Kidney capillary endothelial cell (primary cell): ENCODE results near the gene ABHD2.
"Not testable (repeated sequence)": the region's sequence is repeated elsewhere in the genome, so short reads cannot be mapped to it uniquely, and the experiment has no call there.

ENCODE experiments used
- DNase-seq: peaks from one replicate; pipeline ENCODE4 v3.0.0-alpha.2; 2018; ENCODE audit warnings: low spot score

Gene ABHD2

DNA sequence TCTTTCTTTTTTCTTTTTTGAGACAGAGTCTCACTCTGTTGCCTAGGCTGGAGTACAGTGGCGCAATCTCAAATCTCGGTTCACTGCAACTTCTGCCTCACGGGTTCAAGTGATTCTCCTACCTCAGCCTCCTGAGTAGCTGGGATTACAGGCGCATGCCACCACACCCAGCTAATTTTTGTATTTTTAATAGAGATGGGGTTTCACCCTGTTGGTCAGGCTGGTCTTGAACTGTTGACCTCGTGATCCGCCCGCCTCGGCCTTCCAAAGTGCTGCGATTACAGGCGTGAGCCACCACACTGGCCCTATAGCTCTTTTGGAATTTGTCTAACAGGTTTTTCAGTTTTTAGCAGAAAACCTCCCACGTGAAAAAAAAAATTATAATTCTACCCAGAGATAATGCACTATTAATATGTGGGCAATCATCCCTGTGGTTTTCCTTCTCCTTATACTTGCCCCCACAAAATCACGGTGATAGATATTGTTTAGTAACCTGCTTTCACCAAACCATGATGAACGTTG lies 32.3 kb downstream of the ABHD2 start:
- not testable (repeated sequence) for DNase-seq

DNA sequence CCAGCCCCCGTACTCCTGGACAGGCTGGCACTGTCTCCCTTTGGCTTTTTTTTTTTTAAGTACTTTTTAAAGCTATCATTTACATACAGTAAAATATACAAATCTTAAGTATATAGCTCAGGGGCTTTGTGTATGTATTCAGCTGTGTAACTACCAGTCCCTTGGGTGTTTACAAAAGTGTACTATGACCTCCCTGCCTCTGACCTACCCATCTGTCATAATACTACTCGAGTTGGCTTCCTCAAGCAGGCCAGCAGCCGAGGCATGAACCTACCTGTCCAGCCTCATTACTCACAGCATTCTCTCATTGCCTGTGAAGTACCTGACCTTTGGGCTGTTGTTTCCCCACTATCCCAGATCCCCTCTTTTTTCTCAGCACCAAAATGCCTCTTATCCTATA lies 33.2 kb downstream of the ABHD2 start:
- no peak for DNase-seq

DNA sequence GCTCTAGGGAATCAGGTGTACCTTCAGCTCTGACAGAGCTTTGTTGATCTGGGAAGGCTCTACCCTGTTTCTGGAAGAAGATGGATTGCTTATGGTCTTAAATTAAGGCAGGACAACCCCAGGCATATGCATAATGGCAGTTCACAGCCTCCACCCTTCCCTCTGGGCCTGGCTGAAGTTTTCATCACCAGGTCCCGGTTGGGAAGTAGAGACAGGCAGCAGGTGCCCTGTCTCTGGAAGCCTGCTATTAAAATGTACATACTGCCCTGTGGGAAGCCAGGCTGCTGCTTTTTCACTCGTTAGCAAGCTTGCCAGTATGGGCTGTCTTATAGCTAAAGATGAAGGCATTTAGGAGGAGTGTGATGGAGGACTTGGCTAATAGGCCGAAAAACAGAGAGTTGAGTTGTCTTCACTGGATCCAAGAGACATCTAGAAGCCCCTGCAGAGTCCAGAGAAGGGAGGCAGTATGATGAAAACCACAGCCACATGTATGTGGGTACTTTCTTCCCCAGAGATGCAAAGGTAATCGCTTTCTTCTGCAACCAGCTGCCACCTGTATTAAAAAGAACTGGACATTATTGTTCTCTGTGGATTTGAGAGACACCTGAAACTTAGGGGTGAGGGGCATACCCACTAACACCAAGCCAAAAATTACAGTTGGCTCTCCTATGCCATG lies 34.4 kb downstream of the ABHD2 start:
- no peak for DNase-seq

DNA sequence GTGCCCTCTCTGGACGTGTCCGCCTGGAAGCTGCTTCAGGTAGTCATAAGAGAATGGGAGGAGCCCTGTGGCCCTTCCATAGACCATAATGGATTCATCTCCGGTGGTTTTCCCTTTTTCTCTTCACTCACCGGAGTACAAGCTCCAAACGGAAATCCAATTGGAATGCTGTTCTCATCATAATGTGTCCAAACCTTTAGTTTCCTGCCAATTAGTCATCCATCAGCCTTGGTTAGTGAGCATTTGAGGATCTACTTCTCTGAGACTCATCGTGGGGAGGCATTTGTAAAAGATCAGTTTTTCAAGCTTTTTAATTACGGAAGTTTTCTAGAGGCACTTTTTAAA lies 34.9 kb downstream of the ABHD2 start:
- no peak for DNase-seq

DNA sequence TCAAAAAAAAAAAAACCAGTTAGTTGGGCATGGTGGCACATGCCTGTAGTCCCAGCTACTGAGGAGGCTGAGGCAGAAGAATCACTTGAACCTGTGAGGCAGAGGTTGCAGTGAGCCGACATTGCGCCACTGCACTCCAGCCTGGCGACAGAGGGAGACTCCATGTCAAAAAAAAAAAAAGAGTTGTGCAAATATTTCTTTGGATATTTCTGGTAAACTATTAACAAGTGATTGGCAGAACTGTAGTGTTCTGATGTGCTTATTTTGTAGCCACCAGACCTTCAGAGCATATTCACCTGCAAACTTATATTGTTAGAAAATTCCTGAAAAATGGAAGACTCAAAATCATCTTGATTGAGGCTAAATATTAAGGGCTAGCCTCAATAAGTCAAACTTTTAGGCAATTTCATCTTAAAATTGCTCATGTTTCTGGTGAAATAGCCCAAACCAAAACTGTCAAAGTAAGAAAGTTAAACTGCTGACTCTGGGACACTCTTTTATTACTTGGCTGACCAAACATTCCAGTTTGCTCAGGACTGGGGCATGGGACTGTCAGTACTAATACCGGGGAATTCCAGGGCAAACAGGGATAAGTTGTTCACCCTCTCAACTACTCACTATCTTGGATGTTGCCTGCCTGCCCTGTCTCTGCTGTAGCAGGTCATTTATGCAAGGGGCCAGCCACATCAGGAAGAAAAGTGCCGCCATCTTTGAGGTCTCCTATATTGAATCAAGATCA lies 37.0 kb downstream of the ABHD2 start:
- DNase-seq, result no peak

DNA sequence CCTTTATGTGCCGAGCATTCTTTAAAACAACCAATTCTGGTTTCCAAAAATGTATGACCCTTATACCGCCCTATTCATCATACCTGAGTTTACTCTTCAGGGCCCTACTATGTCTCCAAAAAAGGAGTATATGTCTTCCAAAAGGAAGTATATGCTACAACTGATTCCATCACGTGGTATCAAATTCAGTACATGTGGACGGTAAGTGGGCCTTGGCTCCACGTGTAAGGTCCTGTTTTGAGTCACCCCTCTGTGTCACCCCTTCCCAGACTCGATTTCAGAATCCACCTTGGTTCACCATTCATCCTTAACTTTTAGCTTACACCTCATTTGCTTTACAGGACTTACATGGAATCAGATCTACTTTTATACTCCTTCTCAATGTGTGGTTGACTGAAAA lies 37.8 kb downstream of the ABHD2 start:
- no peak for DNase-seq

DNA sequence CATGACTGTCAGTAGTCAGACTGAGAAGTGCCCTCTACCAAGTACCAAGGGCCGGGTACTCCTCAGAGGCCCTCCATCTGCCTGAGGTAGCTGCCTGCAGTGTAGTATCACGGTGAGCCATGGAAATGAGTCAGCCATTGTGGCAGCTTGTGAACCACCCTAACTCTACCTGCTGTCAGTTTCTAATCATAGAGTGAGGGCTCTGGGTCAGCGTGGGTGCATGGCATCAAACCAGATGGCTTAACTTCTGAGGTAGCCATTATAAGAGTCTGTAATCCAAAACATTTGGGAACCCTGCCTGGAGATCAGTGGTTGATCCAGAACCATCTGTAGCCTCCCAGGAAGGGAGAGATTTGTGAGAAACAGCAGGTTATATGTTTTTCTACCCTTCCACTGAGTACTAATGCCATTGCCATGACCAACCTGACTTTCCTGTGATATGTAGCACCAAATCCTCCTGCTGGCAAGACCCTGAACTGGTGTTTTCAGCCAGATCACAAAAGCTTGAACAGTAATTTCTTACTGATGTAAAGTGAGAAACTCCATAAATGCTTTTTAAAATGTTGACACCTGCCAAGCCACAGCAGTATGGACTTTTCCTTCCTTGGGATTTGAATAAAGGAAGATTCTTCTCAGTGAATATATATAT lies 38.9 kb downstream of the ABHD2 start:
- no peak for DNase-seq

DNA sequence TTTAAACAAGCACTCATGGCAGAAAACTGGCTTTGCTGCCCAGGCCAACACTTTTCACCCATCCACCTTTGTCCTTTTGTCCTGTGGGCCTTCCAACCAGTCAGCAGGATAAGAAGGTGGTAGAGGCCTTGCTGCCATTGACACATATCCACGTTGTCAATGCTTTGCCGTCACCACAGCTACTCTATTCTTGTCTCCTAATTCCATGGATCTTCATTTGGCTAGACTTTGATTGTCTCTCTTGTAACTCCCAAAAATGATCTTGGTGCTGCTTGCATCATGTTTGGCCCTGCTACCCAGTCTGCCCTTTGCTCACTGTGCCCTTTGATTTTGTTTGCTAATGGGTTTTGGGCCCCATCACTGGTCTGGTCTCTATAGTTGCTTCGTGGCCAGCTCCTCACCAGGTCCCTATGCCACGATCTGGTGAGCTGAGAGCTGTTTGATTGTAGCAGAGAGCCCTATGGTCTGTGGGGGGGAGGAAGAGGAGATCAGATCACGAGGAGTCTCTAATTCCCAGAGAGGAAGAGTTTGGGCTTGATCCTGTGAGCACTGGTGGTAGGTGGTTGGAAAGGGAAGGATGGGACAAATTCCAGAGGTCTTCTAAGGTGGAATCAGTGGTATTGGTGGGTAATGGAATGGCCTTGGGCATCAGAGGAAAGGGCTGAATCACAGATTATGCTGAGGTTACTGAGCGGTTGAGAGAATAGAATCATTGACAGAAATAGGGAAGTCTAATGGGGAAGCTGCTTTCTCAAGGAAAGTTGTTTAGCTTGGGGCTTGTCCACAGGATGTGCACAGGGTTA lies 40.3 kb downstream of the ABHD2 start:
- DNase-seq, result no peak

DNA sequence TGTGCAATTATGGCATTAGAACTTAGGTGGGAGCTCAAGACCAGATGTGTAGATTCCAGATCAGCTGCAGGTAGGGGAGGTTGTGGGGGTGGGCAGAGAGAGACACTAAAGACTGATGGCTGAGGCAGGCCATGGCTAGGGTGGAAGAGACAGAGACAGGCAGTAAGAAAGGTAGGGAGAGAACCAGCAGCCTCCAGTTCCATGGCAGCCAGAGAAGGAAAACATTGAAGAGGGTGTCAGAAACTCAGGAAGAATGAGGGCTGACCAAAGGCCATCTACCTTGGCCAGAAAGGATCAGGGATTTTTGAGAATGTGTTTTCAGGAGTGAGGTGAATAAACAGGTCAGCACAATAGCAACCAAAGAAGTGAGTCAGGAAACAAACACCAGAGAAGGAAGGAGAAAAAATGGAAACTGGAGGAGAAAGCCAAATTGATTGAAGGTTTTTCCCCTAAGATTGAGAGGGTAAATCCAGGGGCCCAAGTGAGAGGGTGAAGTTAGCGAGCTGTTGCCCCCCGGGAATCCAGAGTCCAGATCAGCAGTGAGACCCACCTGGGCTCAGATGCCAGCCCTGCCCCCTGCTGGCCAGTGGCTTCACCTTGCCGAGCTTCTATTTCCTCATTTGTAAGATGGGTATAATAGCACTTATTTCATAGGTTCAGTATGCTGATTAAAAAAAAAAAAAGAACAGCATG lies 41.0 kb downstream of the ABHD2 start:
- no peak for DNase-seq

DNA sequence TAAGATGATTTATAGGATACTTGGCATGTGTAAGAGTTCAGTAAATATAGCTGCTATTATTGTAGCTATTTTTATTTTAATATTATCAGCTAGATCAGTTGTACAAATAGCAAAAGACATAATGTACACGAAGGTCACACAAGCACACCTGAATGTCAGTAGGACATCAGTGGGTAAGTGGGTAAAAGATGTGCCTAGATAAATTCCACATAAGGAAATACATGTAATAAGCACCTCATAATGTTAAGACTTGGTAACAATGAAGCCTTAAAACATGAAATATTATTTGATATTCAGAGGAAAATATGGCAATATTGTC lies 41.5 kb downstream of the ABHD2 start:
- no peak for DNase-seq

DNA sequence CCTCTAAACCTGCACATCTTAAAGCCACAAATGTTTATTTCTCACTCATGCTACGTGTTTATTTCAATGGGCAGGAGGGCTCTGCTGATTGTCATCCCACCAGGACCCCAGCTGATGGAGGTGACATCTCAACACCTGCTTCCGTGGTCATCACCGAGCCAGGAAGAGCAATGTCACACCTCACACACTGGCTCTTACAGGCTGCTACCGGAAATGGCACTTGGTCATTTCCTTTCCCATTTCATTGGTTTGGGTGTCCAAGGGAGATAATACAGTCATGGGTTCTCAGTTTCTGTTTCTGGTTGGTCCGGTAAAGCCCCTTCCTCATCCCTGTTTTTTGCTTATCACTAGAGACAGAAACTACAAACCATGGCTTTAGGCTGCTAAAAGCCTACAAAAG lies 41.9 kb downstream of the ABHD2 start:
- peak; percentile 64 for DNase-seq

DNA sequence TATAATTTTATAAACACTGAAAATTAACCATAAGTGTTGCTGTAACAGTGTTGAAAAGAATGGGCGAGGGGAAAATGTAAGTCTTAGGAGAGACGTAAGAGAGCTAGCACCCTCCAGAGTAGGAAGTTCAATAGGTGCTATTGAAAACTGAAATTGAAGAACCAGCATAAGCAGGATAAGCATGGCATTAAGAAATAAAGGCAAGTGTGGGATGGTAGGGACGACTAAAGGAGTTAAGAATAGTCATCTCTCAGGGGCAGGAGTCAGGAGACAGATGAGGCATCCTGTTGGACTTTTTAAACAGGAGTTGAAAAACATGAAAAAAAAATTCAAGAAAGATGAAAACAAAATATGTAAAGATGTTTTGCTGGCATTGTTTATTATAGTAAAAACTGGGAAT lies 43.5 kb downstream of the ABHD2 start:
- no peak for DNase-seq

DNA sequence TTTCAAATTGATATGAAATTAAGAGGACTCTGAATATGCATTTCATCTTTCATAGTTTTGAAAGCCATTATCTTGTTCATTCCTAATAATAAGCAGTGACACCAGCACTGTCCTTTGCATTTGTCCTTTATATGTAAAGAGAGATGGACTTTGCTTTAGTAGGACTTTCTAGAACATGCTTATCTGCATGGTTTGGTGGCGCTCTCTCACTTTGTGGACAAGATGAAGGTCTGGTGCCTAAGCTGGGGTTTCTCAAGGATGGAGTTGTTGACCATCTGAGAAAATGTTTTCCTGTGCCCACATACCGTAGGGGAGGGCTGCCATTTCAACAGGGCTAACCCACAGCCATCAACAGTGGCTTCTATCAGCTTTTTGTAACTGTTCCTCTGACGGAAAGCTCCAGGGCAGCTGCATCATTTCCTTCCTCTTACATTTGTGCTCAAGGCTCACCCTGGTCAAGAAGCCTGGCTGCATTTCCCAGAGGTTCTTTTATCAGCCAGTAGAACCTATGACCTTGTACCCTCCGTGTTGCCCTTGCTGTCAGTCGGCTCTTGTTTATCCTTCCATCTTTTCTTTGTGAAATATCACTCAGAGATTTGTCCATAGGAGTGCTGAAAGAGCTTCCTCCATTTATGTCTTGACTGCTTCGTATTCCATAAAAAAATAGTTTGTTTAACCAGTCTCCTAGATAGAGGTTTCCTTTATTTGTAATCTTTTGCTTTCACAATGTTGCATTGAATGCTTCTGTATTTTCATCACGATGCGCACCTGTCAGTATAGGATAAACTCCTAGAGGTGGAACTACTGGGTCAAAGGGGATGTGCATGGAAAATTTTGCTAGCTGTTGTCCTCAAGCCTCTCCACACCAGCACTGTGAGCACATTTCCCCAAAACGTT lies 44.6 kb downstream of the ABHD2 start:
- DNase-seq, result peak; percentile 67

DNA sequence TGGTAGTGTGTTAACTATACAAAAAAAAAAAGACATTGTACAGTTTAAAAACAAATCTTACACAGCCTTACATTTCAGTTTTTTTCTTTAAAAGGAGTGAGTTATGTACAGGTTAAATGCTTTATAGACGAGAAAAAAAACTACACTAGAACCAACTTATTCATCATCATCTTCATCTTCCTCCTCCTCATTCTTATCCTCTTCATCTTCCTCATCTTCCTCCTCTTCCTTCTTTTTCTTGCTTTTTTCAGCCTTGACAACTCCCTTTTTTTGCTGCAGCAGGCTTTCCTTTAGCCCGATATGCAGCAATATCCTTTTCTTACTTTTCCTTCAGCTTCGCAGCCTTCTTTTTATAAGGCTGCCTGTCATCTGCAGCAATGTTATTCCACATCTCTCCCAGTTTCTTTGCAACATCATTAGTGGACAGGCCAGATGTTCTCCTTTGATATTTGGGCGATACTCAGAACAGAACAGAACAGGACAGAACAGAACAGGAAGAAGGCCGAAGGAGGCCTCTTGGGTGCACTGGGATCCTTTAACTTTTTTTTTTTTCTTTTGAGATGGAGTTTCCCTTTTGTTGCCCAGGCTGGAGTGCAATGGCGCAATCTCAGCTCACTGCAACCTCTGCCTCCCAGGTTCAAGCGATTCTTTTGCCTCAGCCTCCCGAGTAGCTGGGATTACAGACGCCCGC lies 47.3 kb downstream of the ABHD2 start:
- not testable (repeated sequence) for DNase-seq

DNA sequence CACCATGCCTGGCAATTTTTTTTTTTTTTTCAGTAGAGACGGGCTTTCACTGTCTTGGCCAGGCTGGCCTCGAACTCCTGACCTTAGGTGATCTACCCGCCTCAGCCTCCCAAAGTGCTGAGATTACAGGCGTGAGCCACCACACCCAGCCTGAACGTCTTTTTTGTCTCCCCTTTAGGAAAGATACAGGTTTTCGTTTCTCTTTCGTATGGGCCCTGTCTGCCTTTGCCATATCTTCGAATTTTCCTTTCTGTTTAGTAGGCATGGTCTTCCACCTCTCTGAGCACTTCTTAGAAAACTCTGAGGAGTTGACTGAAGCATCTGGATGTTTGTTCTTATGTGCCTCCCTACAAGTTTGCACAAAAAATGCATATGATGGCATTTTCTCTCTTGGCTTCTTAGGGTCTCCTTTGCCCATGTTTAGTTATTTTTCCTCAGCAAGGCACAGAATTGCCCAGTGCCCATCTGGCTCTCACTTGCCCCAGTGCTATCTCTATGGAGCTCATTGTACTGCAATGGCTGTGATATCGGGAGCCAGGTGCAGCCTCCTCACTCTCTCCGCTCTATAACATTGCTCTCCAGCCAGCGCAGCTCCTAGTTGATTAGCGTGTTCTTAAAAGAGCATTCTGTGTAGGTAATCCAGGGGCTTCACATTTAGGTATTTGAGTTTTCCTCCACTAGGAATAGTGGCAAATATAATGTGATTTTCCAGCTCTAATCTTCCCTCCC lies 48.0 kb downstream of the ABHD2 start:
- DNase-seq, result no peak

DNA sequence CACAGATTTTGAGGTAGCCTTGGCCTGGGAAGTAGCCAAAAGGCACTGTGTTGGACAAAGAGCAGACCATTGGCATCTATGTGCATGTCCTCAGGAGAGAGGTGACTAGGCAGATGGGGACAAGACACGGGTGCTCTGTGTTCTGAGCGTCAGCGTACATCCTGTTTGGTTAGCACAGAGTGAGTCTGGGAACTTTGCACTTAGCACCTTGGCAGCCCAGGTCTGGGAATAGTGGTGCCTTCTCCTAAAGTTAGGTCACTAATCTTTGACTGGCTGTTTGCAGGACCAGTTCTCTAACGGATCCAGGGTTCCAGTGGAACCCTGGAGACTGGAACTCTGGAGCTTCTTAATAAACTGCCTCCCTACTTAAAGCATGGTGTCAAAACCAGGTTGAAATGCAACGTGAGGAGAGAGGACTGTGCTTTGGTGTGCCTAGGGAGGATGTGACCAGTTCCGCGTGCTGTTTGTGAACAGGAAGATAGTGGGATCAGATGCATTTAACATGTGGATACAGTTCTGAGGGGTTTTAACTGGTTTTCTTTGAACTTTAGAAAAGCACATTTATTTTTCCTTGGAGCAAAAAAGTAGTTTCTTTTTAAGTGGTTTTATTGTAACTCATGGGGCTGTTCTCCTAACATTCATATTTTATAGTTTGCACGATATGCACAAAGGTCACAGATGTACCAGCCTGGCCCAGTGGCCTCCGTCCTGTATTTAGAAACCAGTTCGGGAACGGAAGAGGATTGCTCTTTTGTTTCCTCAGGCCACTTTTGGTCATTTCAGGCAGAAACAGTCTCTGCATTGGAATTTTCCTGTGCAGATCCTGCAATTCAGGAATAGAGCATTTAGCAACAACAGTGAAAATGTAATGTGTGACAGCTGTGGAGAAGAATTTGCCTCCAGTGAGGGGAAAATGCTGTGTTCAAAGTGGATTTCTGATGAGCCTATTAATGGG lies 48.8 kb downstream of the ABHD2 start:
- DNase-seq, result no peak

DNA sequence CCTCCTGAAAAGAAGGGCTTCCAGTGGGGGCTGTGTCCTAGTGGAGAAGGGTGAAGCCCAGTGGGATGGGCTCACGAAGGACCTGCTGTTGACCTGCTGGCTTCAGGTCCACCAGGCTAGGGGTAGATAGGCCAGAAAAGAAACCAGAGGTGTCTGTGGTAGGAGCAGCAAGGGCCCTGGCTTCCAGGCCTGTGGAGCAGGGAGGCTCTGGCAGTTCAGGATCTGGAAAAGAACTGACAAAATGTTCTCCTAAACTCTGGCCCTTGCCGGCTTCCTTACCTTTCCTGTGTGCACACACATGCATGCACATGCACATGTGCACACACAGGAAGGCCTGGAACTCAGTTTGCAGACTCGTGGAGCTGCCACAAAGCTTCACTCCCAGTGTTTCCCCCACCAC lies 49.7 kb downstream of the ABHD2 start:
- no peak for DNase-seq

DNA sequence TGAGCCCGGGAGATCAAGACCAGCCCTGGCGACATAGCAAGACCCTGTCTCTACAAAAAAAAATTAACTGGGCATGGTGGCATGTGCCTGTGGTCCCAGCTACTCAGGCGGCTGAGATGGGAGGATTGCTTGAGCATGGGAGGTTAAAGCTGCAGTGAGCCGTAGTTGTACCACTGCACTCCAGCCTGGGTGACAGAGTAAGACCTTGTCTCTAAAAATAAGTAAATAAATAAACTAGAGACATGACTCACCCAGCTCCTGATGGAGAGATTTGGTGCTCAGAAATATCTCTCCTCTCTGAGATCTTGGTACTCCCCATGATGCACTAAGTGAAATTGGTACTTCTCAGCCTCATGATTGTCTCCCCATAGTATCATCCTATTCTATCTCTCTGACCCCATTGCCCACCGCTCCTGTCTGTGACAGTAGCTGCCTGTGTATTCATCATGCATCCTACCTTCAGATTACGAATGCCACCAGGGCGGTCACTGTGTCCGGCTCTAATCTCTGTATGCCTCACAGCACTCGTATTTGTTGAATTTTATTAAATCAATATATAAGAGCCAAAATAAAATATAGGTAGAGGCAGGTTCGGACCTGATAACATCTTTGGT lies 50.9 kb downstream of the ABHD2 start:
- no peak for DNase-seq
